ENCODE data around the gene ABRAXAS1.

Gene ABRAXAS1

DNA sequence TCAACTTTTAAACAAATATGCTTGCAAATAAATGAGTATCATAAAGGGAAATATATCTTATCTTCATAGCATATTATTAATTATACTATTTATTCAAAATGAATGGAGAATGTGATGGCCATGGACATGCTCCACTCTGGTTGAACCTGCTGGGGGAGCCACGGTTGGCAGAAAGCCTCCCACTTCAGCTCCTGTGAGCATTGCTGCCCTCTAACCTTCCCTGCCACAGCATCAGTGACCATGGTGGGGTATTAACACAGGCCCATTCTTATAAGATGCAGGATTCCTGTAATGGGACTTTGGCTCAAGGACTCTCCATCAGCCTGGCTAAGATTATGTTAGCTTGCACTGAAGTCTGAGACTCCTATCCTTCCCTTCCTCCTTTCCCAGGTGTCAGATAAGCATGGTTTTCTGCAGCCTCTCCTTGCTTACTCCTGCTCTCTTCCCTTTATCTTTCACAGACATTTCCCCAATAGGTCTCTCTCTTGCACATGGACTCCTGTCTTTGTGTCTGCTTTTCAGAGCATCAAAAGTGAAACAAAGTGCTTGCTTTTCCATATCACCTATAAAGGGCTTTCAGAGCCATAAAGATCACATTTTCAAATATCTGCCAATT lies 4.9 kb upstream of the ABRAXAS1 start:
- TF ChIP-seq, protein P1, sequence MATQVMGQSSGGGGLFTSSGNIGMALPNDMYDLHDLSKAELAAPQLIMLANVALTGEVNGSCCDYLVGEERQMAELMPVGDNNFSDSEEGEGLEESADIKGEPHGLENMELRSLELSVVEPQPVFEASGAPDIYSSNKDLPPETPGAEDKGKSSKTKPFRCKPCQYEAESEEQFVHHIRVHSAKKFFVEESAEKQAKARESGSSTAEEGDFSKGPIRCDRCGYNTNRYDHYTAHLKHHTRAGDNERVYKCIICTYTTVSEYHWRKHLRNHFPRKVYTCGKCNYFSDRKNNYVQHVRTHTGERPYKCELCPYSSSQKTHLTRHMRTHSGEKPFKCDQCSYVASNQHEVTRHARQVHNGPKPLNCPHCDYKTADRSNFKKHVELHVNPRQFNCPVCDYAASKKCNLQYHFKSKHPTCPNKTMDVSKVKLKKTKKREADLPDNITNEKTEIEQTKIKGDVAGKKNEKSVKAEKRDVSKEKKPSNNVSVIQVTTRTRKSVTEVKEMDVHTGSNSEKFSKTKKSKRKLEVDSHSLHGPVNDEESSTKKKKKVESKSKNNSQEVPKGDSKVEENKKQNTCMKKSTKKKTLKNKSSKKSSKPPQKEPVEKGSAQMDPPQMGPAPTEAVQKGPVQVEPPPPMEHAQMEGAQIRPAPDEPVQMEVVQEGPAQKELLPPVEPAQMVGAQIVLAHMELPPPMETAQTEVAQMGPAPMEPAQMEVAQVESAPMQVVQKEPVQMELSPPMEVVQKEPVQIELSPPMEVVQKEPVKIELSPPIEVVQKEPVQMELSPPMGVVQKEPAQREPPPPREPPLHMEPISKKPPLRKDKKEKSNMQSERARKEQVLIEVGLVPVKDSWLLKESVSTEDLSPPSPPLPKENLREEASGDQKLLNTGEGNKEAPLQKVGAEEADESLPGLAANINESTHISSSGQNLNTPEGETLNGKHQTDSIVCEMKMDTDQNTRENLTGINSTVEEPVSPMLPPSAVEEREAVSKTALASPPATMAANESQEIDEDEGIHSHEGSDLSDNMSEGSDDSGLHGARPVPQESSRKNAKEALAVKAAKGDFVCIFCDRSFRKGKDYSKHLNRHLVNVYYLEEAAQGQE (IDR thresholded peaks at IDR 0.05; ENCODE audit: insufficient read depth in 1 of 2, low read depth in 2 of 2, low read length in 2 of 2) = no peak
- TF ChIP-seq POLR2AphosphoS5 (IDR thresholded peaks at IDR 0.05; ENCODE audit: low read depth, low read length) (no peak), FOXP2 (optimal IDR thresholded peaks at IDR 0.05; ENCODE audit: borderline replicate concordance, extremely low read depth, extremely low read length, insufficient read depth) (no peak), SIN3A (IDR thresholded peaks at IDR 0.05; ENCODE audit: borderline replicate concordance, insufficient read depth, low read length) (no peak), TAF1 (IDR thresholded peaks at IDR 0.05; ENCODE audit: borderline replicate concordance, insufficient read depth, low read length) (no peak)

DNA sequence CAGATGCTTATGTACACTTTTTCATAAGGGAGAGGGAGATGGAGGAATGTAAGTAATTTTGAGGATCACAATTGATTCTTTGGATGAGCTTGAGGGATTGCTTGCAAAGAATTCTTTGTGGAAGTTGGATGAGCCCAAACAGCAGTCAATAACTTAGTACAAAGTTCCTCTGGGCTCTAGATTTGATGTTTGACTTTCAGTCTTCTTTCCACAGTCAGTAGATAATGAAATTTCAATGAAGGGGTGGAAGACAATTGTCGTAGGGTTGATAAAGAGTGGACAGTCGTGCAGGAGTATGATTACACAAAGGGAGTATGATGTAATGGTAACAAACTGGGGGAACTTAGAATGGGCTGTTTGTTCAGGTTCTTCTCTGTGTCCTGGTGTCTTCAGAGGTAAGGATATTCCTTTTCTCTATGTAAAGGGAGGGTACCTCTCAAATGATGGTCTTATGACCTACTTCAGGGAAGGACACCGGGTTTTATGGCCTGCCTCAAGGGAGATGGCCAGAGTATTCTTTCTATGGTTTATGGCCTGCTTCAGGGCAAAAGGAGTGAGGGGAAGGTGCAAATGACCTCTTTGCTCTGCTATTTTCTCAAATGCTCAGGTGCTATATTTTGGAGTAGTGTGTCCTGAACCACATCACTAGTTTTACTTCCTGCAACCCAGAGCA lies 1.7 kb upstream of the ABRAXAS1 start:
- no peak for TF ChIP-seq FOXP2 (optimal IDR thresholded peaks at IDR 0.05; ENCODE audit: borderline replicate concordance, extremely low read depth, extremely low read length, insufficient read depth)
- TF ChIP-seq TAF1 (IDR thresholded peaks at IDR 0.05; ENCODE audit: borderline replicate concordance, insufficient read depth, low read length) = no peak
- TF ChIP-seq, protein P1 (IDR thresholded peaks at IDR 0.05; ENCODE audit: insufficient read depth in 1 of 2, low read depth in 2 of 2, low read length in 2 of 2) = no peak
- no peak for TF ChIP-seq SIN3A (IDR thresholded peaks at IDR 0.05; ENCODE audit: borderline replicate concordance, insufficient read depth, low read length)
- TF ChIP-seq POLR2AphosphoS5 (IDR thresholded peaks at IDR 0.05; ENCODE audit: low read depth, low read length) = no peak

DNA sequence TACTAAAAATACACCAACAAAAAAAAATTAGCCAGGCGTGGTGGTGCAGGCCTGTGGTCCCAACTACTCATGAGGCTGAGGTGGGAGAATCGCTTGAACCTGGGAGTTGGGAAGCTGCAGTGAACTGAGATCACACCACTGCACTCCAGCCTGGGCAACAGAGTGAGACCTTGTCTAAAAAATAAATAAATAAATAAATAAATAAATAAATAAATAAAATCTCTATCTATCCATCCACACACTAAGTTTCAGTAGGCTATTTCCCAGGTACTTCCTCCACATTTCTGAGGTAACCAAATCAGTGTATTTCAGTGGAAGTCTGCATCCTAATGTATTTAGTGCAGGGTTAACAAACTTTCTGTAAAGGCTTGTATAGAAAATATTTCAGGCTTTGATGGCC lies 10.9 kb downstream of the ABRAXAS1 start:
- TF ChIP-seq POLR2AphosphoS5 (IDR thresholded peaks at IDR 0.05; ENCODE audit: low read depth, low read length) (no peak), TAF1 (IDR thresholded peaks at IDR 0.05; ENCODE audit: borderline replicate concordance, insufficient read depth, low read length) (no peak), SIN3A (IDR thresholded peaks at IDR 0.05; ENCODE audit: borderline replicate concordance, insufficient read depth, low read length) (no peak), FOXP2 (optimal IDR thresholded peaks at IDR 0.05; ENCODE audit: borderline replicate concordance, extremely low read depth, extremely low read length, insufficient read depth) (no peak)
- TF ChIP-seq, protein P1 (IDR thresholded peaks at IDR 0.05; ENCODE audit: insufficient read depth in 1 of 2, low read depth in 2 of 2, low read length in 2 of 2) = no peak

DNA sequence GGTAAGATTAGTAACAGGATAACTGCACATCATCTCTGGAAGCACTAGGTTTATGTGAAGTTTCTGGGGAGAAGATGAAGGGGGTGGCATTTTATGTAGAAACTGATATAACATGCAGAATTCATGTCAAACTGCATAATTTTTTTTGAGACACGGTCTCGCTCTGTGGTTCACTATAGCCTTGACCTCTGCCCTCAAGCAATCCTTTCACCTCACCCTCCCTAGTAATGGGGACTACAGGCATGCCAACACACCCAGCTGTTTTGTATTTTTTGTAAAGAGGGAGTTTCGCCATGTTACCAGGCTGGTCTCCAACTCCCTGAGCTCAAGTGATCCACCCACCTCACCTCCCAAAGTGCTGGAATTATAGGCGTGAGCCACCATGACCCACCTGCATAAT lies 11.5 kb downstream of the ABRAXAS1 start:
- TF ChIP-seq TAF1 (IDR thresholded peaks at IDR 0.05; ENCODE audit: borderline replicate concordance, insufficient read depth, low read length) (no peak), FOXP2 (optimal IDR thresholded peaks at IDR 0.05; ENCODE audit: borderline replicate concordance, extremely low read depth, extremely low read length, insufficient read depth) (no peak), POLR2AphosphoS5 (IDR thresholded peaks at IDR 0.05; ENCODE audit: low read depth, low read length) (no peak), SIN3A (IDR thresholded peaks at IDR 0.05; ENCODE audit: borderline replicate concordance, insufficient read depth, low read length) (no peak)
- TF ChIP-seq, protein P1 (IDR thresholded peaks at IDR 0.05; ENCODE audit: insufficient read depth in 1 of 2, low read depth in 2 of 2, low read length in 2 of 2) = no peak

Measured in PFSK-1 (cell line).